ENCODE data around the gene CCDC93. TPM values are rescaled to one million over a fixed set of nuclear protein-coding genes. Genes with fewer than 3 reads are reported as not detected.

Gene CCDC93
- total RNA-seq, 1 donor from 2014 or later: 13.2 TPM

DNA sequence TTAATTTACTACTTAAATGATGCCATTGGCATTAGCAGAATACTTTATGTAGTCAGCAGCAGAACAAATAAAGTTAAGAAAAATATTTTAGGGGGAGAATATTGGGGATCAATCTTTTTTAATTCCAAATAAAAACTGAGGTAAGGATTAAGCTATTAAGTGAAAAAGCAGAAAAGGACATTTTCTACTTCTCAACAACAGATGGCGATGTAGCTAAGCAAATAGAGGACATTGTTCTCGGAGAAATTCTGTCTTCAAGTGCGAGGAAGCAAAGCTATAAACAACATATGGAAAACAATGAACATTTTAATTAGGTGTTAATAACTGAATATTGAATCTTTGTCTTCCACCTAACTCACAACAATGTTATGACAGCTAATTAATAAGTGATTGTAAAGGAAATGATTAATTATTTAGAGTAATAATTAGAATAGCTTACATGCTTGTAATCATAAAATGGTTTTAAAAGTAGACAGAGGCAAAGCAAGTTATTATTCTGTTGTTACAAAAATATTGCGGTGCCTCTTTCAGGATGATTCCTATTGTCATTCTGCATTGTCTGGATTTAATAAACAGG, 32.9 kb upstream of the CCDC93 start:
- TF ChIP-seq, protein P1, sequence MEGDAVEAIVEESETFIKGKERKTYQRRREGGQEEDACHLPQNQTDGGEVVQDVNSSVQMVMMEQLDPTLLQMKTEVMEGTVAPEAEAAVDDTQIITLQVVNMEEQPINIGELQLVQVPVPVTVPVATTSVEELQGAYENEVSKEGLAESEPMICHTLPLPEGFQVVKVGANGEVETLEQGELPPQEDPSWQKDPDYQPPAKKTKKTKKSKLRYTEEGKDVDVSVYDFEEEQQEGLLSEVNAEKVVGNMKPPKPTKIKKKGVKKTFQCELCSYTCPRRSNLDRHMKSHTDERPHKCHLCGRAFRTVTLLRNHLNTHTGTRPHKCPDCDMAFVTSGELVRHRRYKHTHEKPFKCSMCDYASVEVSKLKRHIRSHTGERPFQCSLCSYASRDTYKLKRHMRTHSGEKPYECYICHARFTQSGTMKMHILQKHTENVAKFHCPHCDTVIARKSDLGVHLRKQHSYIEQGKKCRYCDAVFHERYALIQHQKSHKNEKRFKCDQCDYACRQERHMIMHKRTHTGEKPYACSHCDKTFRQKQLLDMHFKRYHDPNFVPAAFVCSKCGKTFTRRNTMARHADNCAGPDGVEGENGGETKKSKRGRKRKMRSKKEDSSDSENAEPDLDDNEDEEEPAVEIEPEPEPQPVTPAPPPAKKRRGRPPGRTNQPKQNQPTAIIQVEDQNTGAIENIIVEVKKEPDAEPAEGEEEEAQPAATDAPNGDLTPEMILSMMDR (conservative IDR thresholded peaks at IDR 0.05; ENCODE audit: low read depth, low read length): peak; percentile 69
- no peak for DNase-seq (ENCODE audit: low read depth)
- no peak overlapping the region for H3K4me3 ChIP-seq (ENCODE audit: low read depth, low read length)

DNA sequence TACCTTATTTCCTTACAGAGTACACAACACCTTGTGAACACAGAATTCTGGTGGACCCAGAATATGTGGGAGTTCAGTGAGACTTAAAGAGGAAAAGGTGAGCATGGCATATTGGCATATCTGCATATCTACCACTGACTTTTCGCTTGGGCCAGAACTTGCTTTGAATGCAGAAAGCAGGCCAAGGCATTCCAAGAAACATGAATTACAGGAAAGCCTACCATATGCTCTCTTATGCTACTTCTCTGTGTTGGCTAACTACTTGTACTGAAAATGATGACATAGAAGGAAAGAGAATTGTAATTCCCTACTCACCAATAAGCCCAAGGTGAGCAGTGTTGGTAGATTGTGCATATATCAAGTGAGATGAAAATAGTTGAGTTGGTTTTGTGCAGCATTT, 31.4 kb upstream of the CCDC93 start:
- DNase-seq (ENCODE audit: low read depth): no peak
- no peak overlapping the region for H3K4me3 ChIP-seq (ENCODE audit: low read depth, low read length)
- TF ChIP-seq, protein P1 (conservative IDR thresholded peaks at IDR 0.05; ENCODE audit: low read depth, low read length): no peak

DNA sequence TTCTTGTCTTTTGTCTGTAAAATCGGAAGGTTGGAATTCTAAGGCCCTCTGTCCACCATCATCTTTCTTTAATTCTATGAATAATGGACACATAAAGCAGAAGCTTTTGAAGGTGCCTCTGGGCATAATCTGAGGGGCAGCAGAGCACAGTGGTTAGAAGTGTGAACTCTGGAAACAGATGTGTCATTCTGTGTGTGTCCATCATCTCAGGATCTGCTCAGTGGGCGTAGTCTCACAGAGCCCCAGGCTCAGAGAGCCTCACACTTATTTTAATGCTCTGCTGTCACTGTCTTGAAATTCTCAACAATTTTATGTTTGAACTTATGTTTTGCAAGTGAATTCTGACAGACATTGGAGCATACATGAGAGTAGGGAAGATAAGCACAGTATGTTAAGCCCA, 31.0 kb upstream of the CCDC93 start:
- TF ChIP-seq, protein P1 (conservative IDR thresholded peaks at IDR 0.05; ENCODE audit: low read depth, low read length): no peak
- no peak for DNase-seq (ENCODE audit: low read depth)
- no peak overlapping the region for H3K4me3 ChIP-seq (ENCODE audit: low read depth, low read length)

DNA sequence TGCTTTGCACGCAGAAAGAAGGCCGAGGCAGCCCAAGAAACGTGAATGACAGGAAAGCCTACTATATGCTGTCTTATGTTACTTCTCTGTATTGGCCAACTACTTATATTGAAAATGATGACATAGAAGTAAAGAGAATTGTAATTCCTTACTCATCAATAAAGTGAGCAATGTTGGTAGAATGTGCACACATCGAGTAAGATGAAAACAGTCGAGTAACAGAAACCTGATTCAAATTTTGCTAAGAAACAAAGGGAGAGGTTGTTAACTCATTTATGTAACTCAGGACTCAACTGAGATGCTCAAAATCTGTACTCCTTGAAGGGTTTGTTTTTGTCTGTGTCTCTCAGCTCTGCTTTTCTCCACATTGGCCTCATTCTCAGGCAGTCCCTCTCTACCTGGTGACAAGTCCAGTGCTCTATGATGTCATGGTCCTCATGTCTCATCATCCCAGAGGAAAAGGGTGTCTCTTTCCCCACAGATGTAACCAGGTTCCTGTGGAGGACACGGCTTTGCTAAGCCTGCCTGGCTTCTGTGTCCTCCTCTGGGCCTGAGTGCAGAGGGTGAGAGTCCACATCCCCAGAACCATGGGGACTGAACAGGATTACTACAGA, 30.3 kb upstream of the CCDC93 start:
- H3K4me3 ChIP-seq (ENCODE audit: low read depth, low read length): no peak overlapping the region
- DNase-seq (ENCODE audit: low read depth): no peak
- TF ChIP-seq, protein P1 (conservative IDR thresholded peaks at IDR 0.05; ENCODE audit: low read depth, low read length): no peak

DNA sequence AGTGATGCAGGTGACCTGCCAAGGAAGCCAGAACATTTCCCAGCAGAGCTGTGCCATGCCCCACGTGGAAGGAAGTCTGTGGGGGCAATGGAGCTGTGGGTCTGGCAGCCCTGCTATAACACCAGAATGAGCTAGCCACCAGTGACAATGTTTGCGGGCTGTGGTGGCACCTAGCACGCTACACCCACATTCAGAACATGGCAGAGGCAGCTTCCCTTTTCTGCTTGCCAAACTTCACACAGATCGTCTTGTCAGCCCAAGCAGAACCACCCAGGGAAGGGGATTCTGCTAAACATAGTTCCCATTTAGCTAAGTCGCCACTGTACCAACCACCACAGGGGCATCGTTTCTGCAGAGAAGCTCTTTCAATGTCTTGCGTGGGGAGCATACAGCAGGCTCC, 27.0 kb upstream of the CCDC93 start:
- DNase-seq (ENCODE audit: low read depth): no peak
- no peak overlapping the region for H3K4me3 ChIP-seq (ENCODE audit: low read depth, low read length)
- TF ChIP-seq, protein P1 (conservative IDR thresholded peaks at IDR 0.05; ENCODE audit: low read depth, low read length): no peak

DNA sequence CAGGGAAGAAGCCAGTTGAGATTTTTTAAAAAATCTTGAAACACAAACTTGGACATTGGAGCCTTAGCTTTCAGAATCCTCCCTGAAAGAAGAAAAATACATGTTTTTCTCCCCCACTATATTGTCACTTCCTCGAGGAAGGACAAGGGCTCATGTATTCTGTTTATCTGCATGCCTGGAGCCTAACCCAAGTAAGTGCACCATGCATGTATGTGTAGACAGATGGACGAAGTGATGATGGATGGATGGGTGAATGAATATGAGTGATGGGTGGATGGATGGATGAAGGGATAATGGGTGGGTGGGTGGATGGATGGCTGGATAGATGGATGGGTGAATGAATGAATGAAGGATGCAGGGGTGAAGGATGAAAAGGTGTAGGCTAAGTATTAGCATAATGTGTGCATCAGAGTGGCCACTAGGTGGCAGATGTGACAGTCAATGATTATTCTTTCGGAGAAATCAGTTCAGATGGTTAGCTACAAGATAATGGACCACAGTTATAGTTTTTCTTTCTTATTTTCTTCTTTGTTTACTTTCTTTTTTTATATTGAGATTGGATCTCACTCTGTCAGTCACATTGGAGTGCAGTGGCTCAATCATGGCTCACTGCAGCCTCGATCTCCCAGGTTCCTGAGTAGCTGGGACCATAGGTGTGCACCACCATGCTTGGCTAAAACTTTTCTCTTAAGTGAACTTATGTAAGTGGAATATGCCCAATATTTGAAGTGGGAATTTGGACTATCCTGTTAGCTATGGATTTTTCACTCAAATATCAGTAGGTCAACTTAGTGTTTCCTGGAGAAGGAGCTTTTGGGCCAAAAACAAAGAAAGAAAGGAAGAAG, 18.5 kb upstream of the CCDC93 start:
- H3K4me3 ChIP-seq (ENCODE audit: low read depth, low read length): no peak overlapping the region
- TF ChIP-seq, protein P1 (conservative IDR thresholded peaks at IDR 0.05; ENCODE audit: low read depth, low read length): peak; percentile 78
- DNase-seq (ENCODE audit: low read depth): no peak
